ENCODE data around the gene GPX1. TPM values are rescaled to one million over a fixed set of nuclear protein-coding genes. Genes with fewer than 3 reads are reported as not detected.

GPX1 gene
- total and polyA plus RNA-seq, 4 donors: 87.0 to 412 (median 219) TPM

DNA sequence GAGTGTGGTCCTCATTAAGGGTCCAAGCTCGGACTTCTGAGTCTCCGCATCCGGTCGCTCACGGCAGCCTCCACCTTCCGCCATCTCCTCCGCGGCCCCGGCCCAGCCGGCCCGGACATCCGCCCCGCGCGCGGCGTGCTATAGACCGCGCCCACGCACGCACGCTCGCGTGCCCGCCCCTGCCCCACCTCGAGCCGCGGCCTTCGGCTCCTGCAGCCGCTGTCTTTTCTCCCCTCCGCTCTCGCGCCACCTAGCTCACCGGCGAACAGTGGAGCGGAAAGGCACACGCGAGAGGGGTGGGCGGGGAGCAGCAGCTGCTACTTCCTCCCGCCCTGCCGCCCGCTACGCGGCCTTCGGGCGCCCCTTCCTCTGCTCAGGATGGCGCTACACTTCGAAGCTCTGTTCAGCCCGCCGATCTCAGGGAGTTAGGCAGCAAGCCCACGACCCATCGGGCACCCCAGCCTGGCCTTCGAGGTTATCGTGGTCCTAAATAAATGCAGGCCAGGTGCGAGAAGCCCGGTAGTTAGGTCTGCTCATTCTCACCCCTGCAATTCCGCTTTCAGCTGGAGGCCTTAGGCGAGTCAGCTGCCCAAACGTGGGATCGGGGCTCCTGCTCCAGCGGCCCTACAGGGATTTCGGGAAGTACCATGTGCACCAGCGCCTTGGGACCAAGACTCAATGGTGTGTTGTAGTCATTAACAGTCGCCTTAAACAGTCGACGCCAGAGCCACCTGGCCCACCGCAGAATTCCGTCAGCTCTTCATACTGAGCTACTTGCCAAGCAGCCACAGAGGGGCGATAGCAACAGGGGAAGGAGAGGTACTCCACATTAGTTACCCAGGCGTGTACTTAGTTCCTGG lies 18.0 kb downstream of the GPX1 start, which contains the start of gene USP4:
TSS of gene USP4 (minus strand) at position 113 of the 860 bp plus-strand sequence. CDS start at position 84, 29 bp downstream.
- Histone ChIP-seq H3K4me1 (ENCODE audit: control insufficient read depth in 4 of 4, insufficient read depth in 4 of 4, low read length in 3 of 4) (peaks cover 0 to 18% (median 9%) of the 10 kb centered on the region in 4 donors), H3K9ac (ENCODE audit: low read depth in 1 of 2, low read length in 2 of 2) (peak within 1 kb of the TSS; percentile 71 to 92), H3K27ac (ENCODE audit: low read depth in 1 of 2, low read length in 2 of 2) (peak within 1 kb of the TSS; percentile 92 to 93), H3K36me3 (ENCODE audit: control insufficient read depth in 4 of 4, insufficient read depth in 3 of 4, low read depth in 1 of 4, low read length in 3 of 4) (peaks cover 0 to 3% (median 1%) of the 10 kb centered on the region in 4 donors), H3K4me3 (ENCODE audit: low read depth in 1 of 3, low read length in 3 of 3) (peak within 1 kb of the TSS; percentile 63 to 94 (median 93)), H3K9me3 (ENCODE audit: control insufficient read depth in 4 of 4, low read length in 3 of 4) (no peaks in the 10 kb centered on the region), H3K27me3 (ENCODE audit: control insufficient read depth in 4 of 4, insufficient read depth in 4 of 4, low read length in 3 of 4) (no peaks in the 10 kb centered on the region)
- TF ChIP-seq GABPA (IDR thresholded peaks at IDR 0.05 in 1 of 2, conservative IDR thresholded peaks at IDR 0.05 in 1 of 2) (peak in 1 of 2 donors; percentile 85), FOXA2 (IDR thresholded peaks at IDR 0.05) (no peak), FOXA1 (IDR thresholded peaks at IDR 0.05) (no peak), HNF4G (IDR thresholded peaks at IDR 0.05) (no peak), EGR1 (IDR thresholded peaks at IDR 0.05; ENCODE audit: low read depth in 2 of 2) (peak in 1 of 2 donors; percentile 80), RAD21 (IDR thresholded peaks at IDR 0.05) (peak; percentile 54 to 68), YY1 (IDR thresholded peaks at IDR 0.05) (peak; percentile 75), RXRA (IDR thresholded peaks at IDR 0.05) (peak in 1 of 2 donors; percentile 5), TAF1 (conservative IDR thresholded peaks at IDR 0.05) (peak; percentile 69), SP1 (IDR thresholded peaks at IDR 0.05) (peak; percentile 31)
- TF ChIP-seq, protein P1, sequence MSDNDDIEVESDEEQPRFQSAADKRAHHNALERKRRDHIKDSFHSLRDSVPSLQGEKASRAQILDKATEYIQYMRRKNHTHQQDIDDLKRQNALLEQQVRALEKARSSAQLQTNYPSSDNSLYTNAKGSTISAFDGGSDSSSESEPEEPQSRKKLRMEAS (IDR thresholded peaks at IDR 0.05): peak; percentile 12
- TF ChIP-seq, protein P2, sequence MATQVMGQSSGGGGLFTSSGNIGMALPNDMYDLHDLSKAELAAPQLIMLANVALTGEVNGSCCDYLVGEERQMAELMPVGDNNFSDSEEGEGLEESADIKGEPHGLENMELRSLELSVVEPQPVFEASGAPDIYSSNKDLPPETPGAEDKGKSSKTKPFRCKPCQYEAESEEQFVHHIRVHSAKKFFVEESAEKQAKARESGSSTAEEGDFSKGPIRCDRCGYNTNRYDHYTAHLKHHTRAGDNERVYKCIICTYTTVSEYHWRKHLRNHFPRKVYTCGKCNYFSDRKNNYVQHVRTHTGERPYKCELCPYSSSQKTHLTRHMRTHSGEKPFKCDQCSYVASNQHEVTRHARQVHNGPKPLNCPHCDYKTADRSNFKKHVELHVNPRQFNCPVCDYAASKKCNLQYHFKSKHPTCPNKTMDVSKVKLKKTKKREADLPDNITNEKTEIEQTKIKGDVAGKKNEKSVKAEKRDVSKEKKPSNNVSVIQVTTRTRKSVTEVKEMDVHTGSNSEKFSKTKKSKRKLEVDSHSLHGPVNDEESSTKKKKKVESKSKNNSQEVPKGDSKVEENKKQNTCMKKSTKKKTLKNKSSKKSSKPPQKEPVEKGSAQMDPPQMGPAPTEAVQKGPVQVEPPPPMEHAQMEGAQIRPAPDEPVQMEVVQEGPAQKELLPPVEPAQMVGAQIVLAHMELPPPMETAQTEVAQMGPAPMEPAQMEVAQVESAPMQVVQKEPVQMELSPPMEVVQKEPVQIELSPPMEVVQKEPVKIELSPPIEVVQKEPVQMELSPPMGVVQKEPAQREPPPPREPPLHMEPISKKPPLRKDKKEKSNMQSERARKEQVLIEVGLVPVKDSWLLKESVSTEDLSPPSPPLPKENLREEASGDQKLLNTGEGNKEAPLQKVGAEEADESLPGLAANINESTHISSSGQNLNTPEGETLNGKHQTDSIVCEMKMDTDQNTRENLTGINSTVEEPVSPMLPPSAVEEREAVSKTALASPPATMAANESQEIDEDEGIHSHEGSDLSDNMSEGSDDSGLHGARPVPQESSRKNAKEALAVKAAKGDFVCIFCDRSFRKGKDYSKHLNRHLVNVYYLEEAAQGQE (IDR thresholded peaks at IDR 0.05): peak; percentile 42
- TF ChIP-seq, protein P3, sequence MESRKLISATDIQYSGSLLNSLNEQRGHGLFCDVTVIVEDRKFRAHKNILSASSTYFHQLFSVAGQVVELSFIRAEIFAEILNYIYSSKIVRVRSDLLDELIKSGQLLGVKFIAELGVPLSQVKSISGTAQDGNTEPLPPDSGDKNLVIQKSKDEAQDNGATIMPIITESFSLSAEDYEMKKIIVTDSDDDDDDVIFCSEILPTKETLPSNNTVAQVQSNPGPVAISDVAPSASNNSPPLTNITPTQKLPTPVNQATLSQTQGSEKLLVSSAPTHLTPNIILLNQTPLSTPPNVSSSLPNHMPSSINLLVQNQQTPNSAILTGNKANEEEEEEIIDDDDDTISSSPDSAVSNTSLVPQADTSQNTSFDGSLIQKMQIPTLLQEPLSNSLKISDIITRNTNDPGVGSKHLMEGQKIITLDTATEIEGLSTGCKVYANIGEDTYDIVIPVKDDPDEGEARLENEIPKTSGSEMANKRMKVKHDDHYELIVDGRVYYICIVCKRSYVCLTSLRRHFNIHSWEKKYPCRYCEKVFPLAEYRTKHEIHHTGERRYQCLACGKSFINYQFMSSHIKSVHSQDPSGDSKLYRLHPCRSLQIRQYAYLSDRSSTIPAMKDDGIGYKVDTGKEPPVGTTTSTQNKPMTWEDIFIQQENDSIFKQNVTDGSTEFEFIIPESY (IDR thresholded peaks at IDR 0.05): peak; percentile 31
- TF ChIP-seq, protein P4, sequence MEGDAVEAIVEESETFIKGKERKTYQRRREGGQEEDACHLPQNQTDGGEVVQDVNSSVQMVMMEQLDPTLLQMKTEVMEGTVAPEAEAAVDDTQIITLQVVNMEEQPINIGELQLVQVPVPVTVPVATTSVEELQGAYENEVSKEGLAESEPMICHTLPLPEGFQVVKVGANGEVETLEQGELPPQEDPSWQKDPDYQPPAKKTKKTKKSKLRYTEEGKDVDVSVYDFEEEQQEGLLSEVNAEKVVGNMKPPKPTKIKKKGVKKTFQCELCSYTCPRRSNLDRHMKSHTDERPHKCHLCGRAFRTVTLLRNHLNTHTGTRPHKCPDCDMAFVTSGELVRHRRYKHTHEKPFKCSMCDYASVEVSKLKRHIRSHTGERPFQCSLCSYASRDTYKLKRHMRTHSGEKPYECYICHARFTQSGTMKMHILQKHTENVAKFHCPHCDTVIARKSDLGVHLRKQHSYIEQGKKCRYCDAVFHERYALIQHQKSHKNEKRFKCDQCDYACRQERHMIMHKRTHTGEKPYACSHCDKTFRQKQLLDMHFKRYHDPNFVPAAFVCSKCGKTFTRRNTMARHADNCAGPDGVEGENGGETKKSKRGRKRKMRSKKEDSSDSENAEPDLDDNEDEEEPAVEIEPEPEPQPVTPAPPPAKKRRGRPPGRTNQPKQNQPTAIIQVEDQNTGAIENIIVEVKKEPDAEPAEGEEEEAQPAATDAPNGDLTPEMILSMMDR (IDR thresholded peaks at IDR 0.05; ENCODE audit: low read depth, low read length, missing input control): peak; percentile 35
- TF ChIP-seq, protein P5, sequence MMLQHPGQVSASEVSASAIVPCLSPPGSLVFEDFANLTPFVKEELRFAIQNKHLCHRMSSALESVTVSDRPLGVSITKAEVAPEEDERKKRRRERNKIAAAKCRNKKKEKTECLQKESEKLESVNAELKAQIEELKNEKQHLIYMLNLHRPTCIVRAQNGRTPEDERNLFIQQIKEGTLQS (IDR thresholded peaks at IDR 0.05): no peak
- DNase-seq (ENCODE audit: low spot score): peak; percentile 87
- 7% methylated on average over 70 of the region's 70 CpGs for whole genome bisulfite sequencing
